Measurements from ENCODE around the gene PRXL2C. TPM values are rescaled to one million over a fixed set of nuclear protein-coding genes. Genes with fewer than 3 reads are reported as not detected.

The PRXL2C gene
- total and polyA plus RNA-seq, 10 of the 15 experiments (the other 5 are each of a cell fraction or from before 2014, with no cell fraction given), result 4.0 to 16.0 (median 7.4) TPM

- H3K4me3 ChIP-seq, result no peak overlapping the region
- DNase-seq (ENCODE audit: low read depth, low spot score) (no peak), FAIRE-seq (no peak), ATAC-seq (no peak)
- ChIA-PET CTCF (no interaction called here), RAD21 (ENCODE audit: unreplicated experiment) (no interaction called here), SMC1A (ENCODE audit: uncharacterized antibody, unreplicated experiment) (no interaction called here), POLR2A (no interaction called here)
- no peaks in the 10 kb centered on the region for H3K36me3 ChIP-seq (ENCODE audit: control insufficient read depth in 2 of 2, insufficient read depth in 2 of 2, low read length in 1 of 2)
- no peaks in the 10 kb centered on the region for H3K79me2 ChIP-seq (ENCODE audit: control insufficient read depth, insufficient read depth, low read length)
- in situ Hi-C loops (cut with MboI) (no loop called here), intact Hi-C loops (cut with micrococcal nuclease; ENCODE audit: unreplicated experiment) (no loop called here)
- no peak overlapping the region for H2AFZ ChIP-seq (ENCODE audit: control insufficient read depth, low read depth, low read length)
- no peak overlapping the region for H3K27ac ChIP-seq (ENCODE audit: control insufficient read depth, insufficient read depth)
- BruUV-seq (replicated peaks), result no TSS peak
- no peaks in the 10 kb centered on the region; a peak in 1 of 4 replicates for H3K27me3 ChIP-seq (replicated peaks in 1 of 2; ENCODE audit: control insufficient read depth in 2 of 2, insufficient read depth in 2 of 2, low read length in 1 of 2)
- no peaks in the 10 kb centered on the region for H3K4me1 ChIP-seq (ENCODE audit: control insufficient read depth, insufficient read depth, low read length)
- H3K9ac ChIP-seq (ENCODE audit: control insufficient read depth, insufficient read depth, low read length), result no peak overlapping the region
- no peak for TF ChIP-seq MXI1 (IDR thresholded peaks at IDR 0.05; ENCODE audit: low read depth, low read length)
- TF ChIP-seq RB1 (IDR thresholded peaks at IDR 0.05; ENCODE audit: borderline replicate concordance), result no peak
- no peak for TF ChIP-seq POLR2AphosphoS2 (IDR thresholded peaks at IDR 0.05; ENCODE audit: low read depth, low read length)
- no peak for TF ChIP-seq TCF3 (IDR thresholded peaks at IDR 0.05; ENCODE audit: borderline replicate concordance, insufficient read depth, low read depth, low read length)
- TF ChIP-seq POLR2AphosphoS5 (IDR thresholded peaks at IDR 0.05; ENCODE audit: low read length), result no peak
- TF ChIP-seq LARP7 (IDR thresholded peaks at IDR 0.05), result no peak
- no peak for TF ChIP-seq RFX5 (IDR thresholded peaks at IDR 0.05; ENCODE audit: low read depth, low read length)
- TF ChIP-seq ZBED1 (IDR thresholded peaks at IDR 0.05; ENCODE audit: borderline replicate concordance), result no peak
- no peak for TF ChIP-seq ZBTB11 (CRISPR knock-in tag; IDR thresholded peaks at IDR 0.05)
- no peak for TF ChIP-seq ESRRA (IDR thresholded peaks at IDR 0.05; ENCODE audit: low read length)
- TF ChIP-seq, protein P1, sequence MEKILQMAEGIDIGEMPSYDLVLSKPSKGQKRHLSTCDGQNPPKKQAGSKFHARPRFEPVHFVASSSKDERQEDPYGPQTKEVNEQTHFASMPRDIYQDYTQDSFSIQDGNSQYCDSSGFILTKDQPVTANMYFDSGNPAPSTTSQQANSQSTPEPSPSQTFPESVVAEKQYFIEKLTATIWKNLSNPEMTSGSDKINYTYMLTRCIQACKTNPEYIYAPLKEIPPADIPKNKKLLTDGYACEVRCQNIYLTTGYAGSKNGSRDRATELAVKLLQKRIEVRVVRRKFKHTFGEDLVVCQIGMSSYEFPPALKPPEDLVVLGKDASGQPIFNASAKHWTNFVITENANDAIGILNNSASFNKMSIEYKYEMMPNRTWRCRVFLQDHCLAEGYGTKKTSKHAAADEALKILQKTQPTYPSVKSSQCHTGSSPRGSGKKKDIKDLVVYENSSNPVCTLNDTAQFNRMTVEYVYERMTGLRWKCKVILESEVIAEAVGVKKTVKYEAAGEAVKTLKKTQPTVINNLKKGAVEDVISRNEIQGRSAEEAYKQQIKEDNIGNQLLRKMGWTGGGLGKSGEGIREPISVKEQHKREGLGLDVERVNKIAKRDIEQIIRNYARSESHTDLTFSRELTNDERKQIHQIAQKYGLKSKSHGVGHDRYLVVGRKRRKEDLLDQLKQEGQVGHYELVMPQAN (conservative IDR thresholded peaks at IDR 0.05), result no peak
- no peak for TF ChIP-seq ETV6 (conservative IDR thresholded peaks at IDR 0.05 in 1 of 2, IDR thresholded peaks at IDR 0.05 in 1 of 2; ENCODE audit: borderline replicate concordance in 1 of 2, low read depth in 1 of 2)
- TF ChIP-seq RCOR1 (conservative IDR thresholded peaks at IDR 0.05; ENCODE audit: low read depth, low read length), result no peak
- no peaks in the 10 kb centered on the region for H3K9me3 ChIP-seq (replicated peaks; ENCODE audit: control insufficient read depth, insufficient read depth, low read length)
- 43% methylated on average over 3 of the region's 3 CpGs for WGBS (ENCODE audit: insufficient coverage, insufficient replicate concordance, low lambda C conversion rate, missing lambda C conversion rate)
- H4K20me1 ChIP-seq (ENCODE audit: control insufficient read depth, insufficient read depth), result no peaks in the 10 kb centered on the region
- no peak overlapping the region for H3K4me2 ChIP-seq (ENCODE audit: control insufficient read depth, insufficient read depth)
Observed at GRCh38 chr9:96605328-96605727, 49.8 kb downstream of the PRXL2C start.
